Endothelial cell of umbilical vein (primary cell): Measurements from ENCODE around the gene FOXK1. TPM values are rescaled to one million over a fixed set of nuclear protein-coding genes. Genes with fewer than 3 reads are reported as not detected.

Experiments used
- BruUV-seq: library from RNA; stranded (reverse); fragments of 400-500 nt; replicated peaks from 2 replicates; lab custom pipeline; 2021; lab: Mats Ljungman, UMichigan
- CTCF ChIA-PET: fragments of 300-600, 350-600 bp; sonication (Branson Sonifier 250); formaldehyde crosslinking; loops from one replicate; lab custom pipeline; 2021; ENCODE audit warnings: antibody characterized with exemption, inconsistent platforms; lab: Charles Lee
- POLR2A ChIA-PET: fragments of 300-600, 350-600 bp; sonication (Branson Sonifier 250); formaldehyde crosslinking; loops from one replicate; lab custom pipeline; 2021; ENCODE audit warnings: antibody characterized with exemption, inconsistent platforms; lab: Charles Lee
- DNase-seq: peaks from one replicate; pipeline ENCODE4 v3.0.0-alpha.2; 2011; ENCODE audit warnings: low read depth, low spot score
- FAIRE-seq: peaks from 2 replicates; lab custom pipeline; 2011; peaks lifted over from hg19 to GRCh38; lab: Jason Lieb, UNC
- H2AFZ ChIP-seq: 2 replicates; pipeline ENCODE4 v1.6.0; 2012; ENCODE audit warnings: low read depth, low read length, control low read depth, inconsistent platforms
- H3K27ac ChIP-seq: 2 replicates; pipeline ENCODE4 v1.5.1; 2011; ENCODE audit warnings: low read depth, mild to moderate bottlenecking, control low read depth, low read length, moderate library complexity; ENCODE audit not compliant: insufficient read depth
- H3K27me3 ChIP-seq, 2 experiments: 2 replicates each; pipeline versions ENCODE4 v1.6.0 to v1.6.1; 2011; ENCODE audit warnings: low read length in 2 of 2, mixed read lengths in 1 of 2; ENCODE audit not compliant: control insufficient read depth in 2 of 2, insufficient read depth in 2 of 2
- H3K36me3 ChIP-seq, 2 experiments: 2 replicates in 1 of 2; 3 replicates in 1 of 2; pipeline ENCODE4 v1.5.1; 2011; ENCODE audit warnings: low read length in 2 of 2, mild to moderate bottlenecking in 1 of 2, moderate library complexity in 1 of 2; ENCODE audit not compliant: control insufficient read depth in 2 of 2, insufficient read depth in 2 of 2; ENCODE audit errors: extremely low read depth in 1 of 2
- H3K4me1 ChIP-seq: 3 replicates; pipeline ENCODE4 v1.5.1; 2011; ENCODE audit warnings: mild to moderate bottlenecking, low read length; ENCODE audit not compliant: control insufficient read depth, insufficient read depth; ENCODE audit errors: extremely low read depth
- H3K4me2 ChIP-seq: 2 replicates; pipeline ENCODE4 v1.6.1; 2011; ENCODE audit warnings: low read length, control low read depth, mixed read lengths; ENCODE audit not compliant: insufficient read depth
- H3K4me3 ChIP-seq, 3 experiments: fragments of 200-600 bp in 1 of 3; sonication (generic), shearing (Covaris generic) in 1 of 3; replicated peaks in 1 of 3; 2 replicates each; pipeline ENCODE4 v1.5.1; 2011 to 2016; ENCODE audit warnings: control low read depth in 3 of 3, low read length in 3 of 3, mild to moderate bottlenecking in 2 of 3, inconsistent platforms in 1 of 3, low read depth in 1 of 3, moderate library complexity in 1 of 3; ENCODE audit not compliant: insufficient read depth in 1 of 3
- H3K79me2 ChIP-seq: 2 replicates; pipeline ENCODE4 v1.6.0; 2012; ENCODE audit warnings: low read length, inconsistent platforms; ENCODE audit not compliant: control insufficient read depth, insufficient read depth
- H3K9ac ChIP-seq: replicated peaks from 2 replicates; pipeline ENCODE3; 2011; ENCODE audit warnings: low read length, control low read depth; ENCODE audit not compliant: insufficient read depth; ENCODE audit errors: extremely low read depth
- H3K9me1 ChIP-seq: replicated peaks from 3 replicates; pipeline ENCODE4 v1.6.0; 2011; ENCODE audit warnings: mild to moderate bottlenecking, low read length; ENCODE audit not compliant: control insufficient read depth, insufficient read depth; ENCODE audit errors: extremely low read depth
- H3K9me3 ChIP-seq: replicated peaks from 2 replicates; pipeline ENCODE4 v1.5.1; 2012; ENCODE audit warnings: low read length, inconsistent platforms; ENCODE audit not compliant: control insufficient read depth, insufficient read depth
- H4K20me1 ChIP-seq: replicated peaks from 2 replicates; pipeline ENCODE3; 2011; ENCODE audit warnings: mild to moderate bottlenecking, low read length; ENCODE audit not compliant: control insufficient read depth, insufficient read depth; ENCODE audit errors: extremely low read depth
- CTCF ChIP-seq, 2 donors: IDR thresholded peaks; 1 replicate in 1 of 2; 2 replicates in 1 of 2; pipeline ENCODE4 v1.5.1; 2011; ENCODE audit warnings: low read length in 2 of 2, mild to moderate bottlenecking in 2 of 2, moderate library complexity in 2 of 2, control low read depth in 1 of 2, inconsistent platforms in 1 of 2, low read depth in 1 of 2; ENCODE audit not compliant: insufficient read depth in 1 of 2; ENCODE audit errors: extremely low read depth in 1 of 2
- EZH2 ChIP-seq: IDR thresholded peaks from 2 replicates; pipeline ENCODE4 v1.6.1; 2012; ENCODE audit warnings: borderline replicate concordance, low read depth, mild to moderate bottlenecking, moderate library complexity, low read length, inconsistent platforms; ENCODE audit not compliant: severe bottlenecking
- FOS ChIP-seq: IDR thresholded peaks from 2 replicates; pipeline ENCODE4 v1.6.1; 2011; ENCODE audit warnings: mild to moderate bottlenecking, low read length, moderate library complexity, borderline replicate concordance; ENCODE audit not compliant: insufficient read depth
- GATA2 ChIP-seq: IDR thresholded peaks from 2 replicates; pipeline ENCODE4 v1.7.0; 2011; ENCODE audit warnings: low read depth, mild to moderate bottlenecking, moderate library complexity, mixed read lengths, low read length; ENCODE audit not compliant: insufficient read length, insufficient read depth
- JUN ChIP-seq: IDR thresholded peaks from 2 replicates; pipeline ENCODE4 v1.6.1; 2011; ENCODE audit warnings: borderline replicate concordance, low read depth; ENCODE audit not compliant: insufficient read length, insufficient read depth
- MAX ChIP-seq: IDR thresholded peaks from 2 replicates; pipeline ENCODE4 v1.6.1; 2011; ENCODE audit not compliant: insufficient read depth, insufficient read length
- MYC ChIP-seq: IDR thresholded peaks from one replicate; pipeline ENCODE4 v1.6.1; 2011; ENCODE audit warnings: mild to moderate bottlenecking, low read depth, low read length
- POLR2A ChIP-seq: IDR thresholded peaks from 2 replicates; pipeline ENCODE4 v1.6.1; 2012; ENCODE audit warnings: low read depth, mild to moderate bottlenecking, control low read depth, low read length
- POLR2AphosphoS5 ChIP-seq: IDR thresholded peaks from 2 replicates; pipeline ENCODE4 v1.6.1; 2012; ENCODE audit warnings: low read depth, mild to moderate bottlenecking, control low read depth, low read length, moderate library complexity; ENCODE audit not compliant: insufficient read depth
- dilution Hi-C: fragments of 300-500 bp; cut with MboI; formaldehyde crosslinking; loops from one replicate; pipeline ENCODE4 v1.15.0; 2019; ENCODE audit warnings: low sequenced_read_pairs; ENCODE audit not compliant: extremely low pct_ligation_motif_present
- intact Hi-C: fragments of 100-400 bp; cut with micrococcal nuclease; formaldehyde crosslinking; loops from one replicate; pipeline ENCODE4 v1.10.0; 2022
- polyA plus RNA-seq, 4 experiments: library from polyadenylated mRNA; depleted of rRNA in 3 of 4; stranded (reverse) in 3 of 4; unstranded in 1 of 4; fragments of >200 nt; gene quantifications; 2 replicates each; pipeline versions ENCODE4 v1.2.1 to v1.2.3, GENCODE V29; 2011 to 2012; ENCODE audit warnings: missing spikeins in 1 of 4
- total RNA-seq: library from RNA; stranded (reverse); gene quantifications from 2 replicates; pipeline ENCODE4 v1.2.3, GENCODE V29; 2021

The FOXK1 gene
- total and polyA plus RNA-seq, 2 donors (not counting 3 experiments of a cell fraction or from before 2014, with no cell fraction given): 8.0 to 52.1 TPM

GRCh38 chr7:4700577-4701235 is 18.6 kb downstream of the FOXK1 start:
- Histone ChIP-seq H3K27me3 (no peaks in the 10 kb centered on the region), H3K9me1 (no peaks in the 10 kb centered on the region), H3K4me3 (no peak overlapping the region), H3K27ac (peak overlapping the region; percentile 72), H3K79me2 (peaks cover 88% of the 10 kb centered on the region), H3K4me1 (peaks cover 26% of the 10 kb centered on the region), H3K36me3 (no peaks in the 10 kb centered on the region), H3K9ac (peak overlapping the region; percentile 21), H3K4me2 (peak overlapping the region; percentile 6), H4K20me1 (no peaks in the 10 kb centered on the region), H3K9me3 (no peaks in the 10 kb centered on the region), H2AFZ (no peak overlapping the region)
- intact Hi-C loops (loop anchor here (1.0 kb wide), 1 partner anchor 25 kb away; no protein-coding TSS in a partner anchor), dilution Hi-C loops (no loop called here)
- TF ChIP-seq POLR2AphosphoS5 (peak; percentile 71), JUN (peak; percentile 74), EZH2 (no peak), GATA2 (peak; percentile 48), MYC (no peak), FOS (peak; percentile 55), MAX (no peak), POLR2A (peak; percentile 56), CTCF (IDR thresholded peaks at IDR 0.05; ENCODE audit: extremely low read depth in 1 of 2, insufficient read depth in 1 of 2, low read depth in 1 of 2, low read length in 2 of 2) (peak in 1 of 2 donors; percentile 13)
- BruUV-seq: TSS peak; percentile 37
- ChIA-PET CTCF (interaction anchor here (0.8 to 2.3 kb wide), 18 partner anchors 9 to 91 kb away, joined by 3 to 14 read pairs (median 5); partner anchors contain the start of genes AP5Z1 and FOXK1), POLR2A (interaction anchor here (0.8 to 0.9 kb wide), 3 partner anchors 10 to 75 kb away, joined by 3 to 5 read pairs (median 3); partner anchors contain the start of gene AP5Z1)
- DNase-seq: peak; percentile 91
- peak; percentile 91 for FAIRE-seq
